ENCODE measurements around the gene TBC1D10B. TPM values are rescaled to one million over a fixed set of nuclear protein-coding genes. Genes with fewer than 3 reads are reported as not detected.
A peak's percentile ranks its signal among the peaks of the same experiment; 100 is the strongest.

The TBC1D10B gene
- total and polyA plus RNA-seq, 5 experiments from 2014 or later = 6.6 to 36.9 (median 10.5) TPM

- Mint-ChIP-seq H3K27ac (peak overlapping the region; percentile 99 to 100 (median 100)), H3K9me3 (no peaks in the 10 kb centered on the region), H3K36me3 (peaks cover 0 to 15% (median 6%) of the 10 kb centered on the region in 3 donors), H3K4me1 (peaks cover 29 to 71% (median 67%) of the 10 kb centered on the region in 4 donors), H3K27me3 (no peaks in the 10 kb centered on the region), H3K4me3 (peak overlapping the region; percentile 95 to 100 (median 98))
- peak; percentile 74 to 79 for ATAC-seq
- DNase-seq = peak; percentile 76 to 100 (median 99)
- POLR2A ChIA-PET = interaction anchor here (0.5 to 8.4 kb wide), 40 partner anchors 8 to 707 kb away, joined by 3 to 166 read pairs (median 5); partner anchors contain the start of genes ALDOA, CD2BP2, CORO1A and CTF1
Measured at GRCh38 chr16:30378236-30379157, 8.2 kb upstream of the TBC1D10B start.

DNA sequence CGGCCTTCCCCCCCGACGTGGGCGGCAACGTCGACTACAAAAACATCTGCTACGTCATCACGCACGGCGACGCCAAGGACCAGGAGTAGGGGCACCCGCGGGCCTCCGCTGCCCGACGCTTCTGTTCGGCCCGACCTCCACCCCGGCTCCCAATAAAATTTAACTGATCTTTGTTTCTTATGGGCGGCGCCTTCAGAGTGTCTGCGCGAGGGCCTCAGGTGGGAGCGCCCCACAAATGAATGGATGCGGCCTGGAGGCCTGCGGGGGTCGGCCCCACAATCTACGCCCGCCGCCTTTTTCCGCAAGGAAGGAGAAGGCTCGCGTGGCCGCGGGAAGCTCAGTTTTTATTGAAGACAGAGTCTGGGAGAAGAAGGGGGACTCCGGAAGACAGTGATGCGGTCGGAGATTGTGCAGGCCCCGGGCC is 7.5 kb upstream of the TBC1D10B start:
- no peaks in the 10 kb centered on the region for H3K9me3 Mint-ChIP-seq
- H3K27ac Mint-ChIP-seq = peak overlapping the region; percentile 99 to 100 (median 100)
- H3K36me3 Mint-ChIP-seq = peaks cover 0 to 15% (median 6%) of the 10 kb centered on the region in 3 donors
- POLR2A ChIA-PET = interaction anchor here (0.5 to 8.4 kb wide), 37 partner anchors 9 to 706 kb away, joined by 3 to 166 read pairs (median 5); partner anchors contain the start of genes ALDOA, CD2BP2, CORO1A and DCTPP1
- DNase-seq (peak; percentile 82 to 97 (median 92)), ATAC-seq (peak; percentile 43 to 52)
- no peaks in the 10 kb centered on the region for H3K27me3 Mint-ChIP-seq
- peak overlapping the region; percentile 95 to 100 (median 98) for H3K4me3 Mint-ChIP-seq
- peaks cover 30 to 65% (median 61%) of the 10 kb centered on the region in 4 donors for H3K4me1 Mint-ChIP-seq

GRCh38 chr16:30377050-30377811 is 6.9 kb upstream of the TBC1D10B start:
- Mint-ChIP-seq H3K27ac (peak overlapping the region; percentile 99 to 100 (median 100)), H3K36me3 (peaks cover 0 to 15% (median 6%) of the 10 kb centered on the region in 3 donors), H3K27me3 (no peaks in the 10 kb centered on the region), H3K4me1 (peaks cover 27 to 62% (median 57%) of the 10 kb centered on the region in 4 donors), H3K9me3 (no peaks in the 10 kb centered on the region), H3K4me3 (peak overlapping the region; percentile 95 to 100 (median 98))
- POLR2A ChIA-PET = interaction anchor here (0.6 to 8.4 kb wide), 31 partner anchors 8 to 404 kb away, joined by 3 to 166 read pairs (median 5); partner anchors contain the start of genes ALDOA, CD2BP2, CORO1A and DCTPP1
- ATAC-seq (peak; percentile 0 to 3), DNase-seq (no peak)

DNA sequence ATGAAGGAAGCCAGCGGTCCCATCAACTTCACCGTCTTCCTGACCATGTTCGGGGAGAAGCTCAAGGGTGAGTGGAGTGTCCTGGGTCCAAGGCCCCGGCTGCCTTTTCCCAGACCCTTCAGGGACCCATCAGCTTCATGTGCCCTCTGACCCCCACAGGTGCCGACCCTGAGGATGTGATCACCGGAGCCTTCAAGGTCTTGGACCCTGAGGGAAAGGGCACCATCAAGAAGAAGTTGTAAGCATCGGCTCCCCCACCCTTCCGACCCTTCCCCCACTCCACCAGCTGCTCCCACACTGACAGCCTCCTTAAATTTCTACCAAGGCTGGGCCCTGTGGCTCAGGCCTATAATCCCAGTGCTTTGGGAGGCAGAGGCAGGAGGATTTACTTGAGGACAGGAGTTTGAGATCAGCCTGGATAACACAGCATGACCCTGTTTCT is 6.2 kb upstream of the TBC1D10B start:
- Mint-ChIP-seq H3K9me3 (no peaks in the 10 kb centered on the region), H3K27me3 (no peaks in the 10 kb centered on the region), H3K4me1 (peaks cover 31 to 60% (median 58%) of the 10 kb centered on the region in 4 donors), H3K36me3 (peaks cover 0 to 15% (median 6%) of the 10 kb centered on the region in 3 donors), H3K4me3 (peak overlapping the region in 5 of 10 donors; percentile 2 to 100 (median 99)), H3K27ac (peak overlapping the region; percentile 99 to 100 (median 100))
- no peak for ATAC-seq
- POLR2A ChIA-PET = interaction anchor here (0.6 to 8.4 kb wide), 10 partner anchors 12 to 372 kb away, joined by 3 to 166 read pairs (median 4); partner anchors contain the start of genes ALDOA, CORO1A, PHKG2 and ZNF48
- DNase-seq = no peak

DNA sequence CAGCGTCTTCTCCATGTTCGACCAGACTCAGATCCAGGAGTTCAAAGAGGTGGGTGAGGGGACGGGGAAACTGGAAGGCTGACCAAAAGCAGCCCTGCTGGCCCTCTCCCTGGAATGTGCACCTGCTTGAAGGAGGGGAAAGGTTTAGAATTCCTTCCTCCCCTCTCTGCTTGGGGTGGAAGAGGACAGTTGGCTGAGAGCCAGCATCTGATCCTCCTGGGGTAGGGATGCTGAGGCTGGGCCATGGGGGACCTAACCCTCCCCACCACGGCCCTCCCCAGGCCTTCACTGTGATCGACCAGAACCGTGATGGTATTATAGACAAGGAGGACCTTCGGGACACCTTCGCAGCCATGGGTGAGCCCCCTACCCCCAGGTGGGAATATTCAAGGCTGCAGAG is 5.6 kb upstream of the TBC1D10B start:
- Mint-ChIP-seq H3K9me3 (no peaks in the 10 kb centered on the region), H3K27ac (peak overlapping the region; percentile 63 to 100 (median 100)), H3K4me1 (peaks cover 32 to 60% (median 57%) of the 10 kb centered on the region in 4 donors), H3K4me3 (peak overlapping the region in 3 of 10 donors; percentile 10 to 22 (median 20)), H3K27me3 (no peaks in the 10 kb centered on the region), H3K36me3 (peaks cover 0 to 15% (median 6%) of the 10 kb centered on the region in 3 donors)
- ATAC-seq = no peak
- POLR2A ChIA-PET = interaction anchor here (0.5 to 8.4 kb wide), 6 partner anchors 12 to 222 kb away, joined by 3 to 166 read pairs (median 18); partner anchors contain the start of genes CORO1A, ZNF48 and ZNF771
- DNase-seq = no peak

GRCh38 chr16:30374538-30374937 is 4.2 kb upstream of the TBC1D10B start, which contains the start of gene MYL11:
Gene MYL11 (plus strand): TSS chr16:30374802. CDS start chr16:30374858, 56 bp downstream.
- no peaks in the 10 kb centered on the region for H3K27me3 Mint-ChIP-seq
- H3K27ac Mint-ChIP-seq = peak within 1 kb of the TSS; percentile 63 to 100 (median 99)
- peaks cover 0 to 10% (median 3%) of the 10 kb centered on the region in 3 donors for H3K36me3 Mint-ChIP-seq
- DNase-seq (no peak), ATAC-seq (no peak)
- no peaks in the 10 kb centered on the region for H3K9me3 Mint-ChIP-seq
- POLR2A ChIA-PET = interaction anchor here (1.0 to 1.7 kb wide), 4 partner anchors 8 to 43 kb away, joined by 3 to 7 read pairs (median 4); partner anchors contain the start of genes SEPTIN1 and ZNF48
- peak within 1 kb of the TSS in 5 of 10 donors; percentile 8 to 49 (median 26) for H3K4me3 Mint-ChIP-seq
- peaks cover 23 to 49% (median 44%) of the 10 kb centered on the region in 4 donors for H3K4me1 Mint-ChIP-seq

- H3K4me1 Mint-ChIP-seq = peaks cover 24 to 55% (median 44%) of the 10 kb centered on the region in 4 donors
- H3K27me3 Mint-ChIP-seq = no peaks in the 10 kb centered on the region
- POLR2A ChIA-PET = interaction anchor here (0.7 to 5.4 kb wide), 3 partner anchors 10 to 57 kb away, joined by 3 to 58 read pairs (median 52); partner anchors contain the start of genes SEPTIN1 and ZNF771
- H3K27ac Mint-ChIP-seq = peak overlapping the region; percentile 77 to 97 (median 92)
- H3K4me3 Mint-ChIP-seq = peak overlapping the region in 5 of 10 donors; percentile 28 to 78 (median 44)
- ATAC-seq (no peak), DNase-seq (no peak)
- H3K9me3 Mint-ChIP-seq = no peaks in the 10 kb centered on the region
- H3K36me3 Mint-ChIP-seq = peaks cover 0 to 2% (median 0%) of the 10 kb centered on the region in 3 donors
Measured at GRCh38 chr16:30372725-30373124, 2.4 kb upstream of the TBC1D10B start.

- DNase-seq (no peak), ATAC-seq (no peak)
- peaks cover 25 to 55% (median 44%) of the 10 kb centered on the region in 4 donors for H3K4me1 Mint-ChIP-seq
- POLR2A ChIA-PET = interaction anchor here (0.9 to 5.9 kb wide), 12 partner anchors 11 to 276 kb away, joined by 3 to 58 read pairs (median 12); partner anchors contain the start of genes CD2BP2, CORO1A, SEPTIN1 and YPEL3
- H3K27me3 Mint-ChIP-seq = no peaks in the 10 kb centered on the region
- peak overlapping the region; percentile 77 to 97 (median 93) for H3K27ac Mint-ChIP-seq
- H3K4me3 Mint-ChIP-seq = peak overlapping the region; percentile 70 to 89 (median 80)
- H3K36me3 Mint-ChIP-seq = peaks cover 0 to 2% (median 0%) of the 10 kb centered on the region in 3 donors
- no peaks in the 10 kb centered on the region for H3K9me3 Mint-ChIP-seq
Measured at GRCh38 chr16:30372038-30372712, 1.9 kb upstream of the TBC1D10B start.

- no peak for DNase-seq
- Mint-ChIP-seq H3K9me3 (no peaks in the 10 kb centered on the region), H3K27ac (peak overlapping the region; percentile 15 to 97 (median 93)), H3K36me3 (peaks cover 0 to 10% (median 2%) of the 10 kb centered on the region in 3 donors), H3K27me3 (no peaks in the 10 kb centered on the region), H3K4me3 (peak overlapping the region; percentile 70 to 89 (median 84)), H3K4me1 (peaks cover 30 to 55% (median 47%) of the 10 kb centered on the region in 4 donors)
- no peak for ATAC-seq
- POLR2A ChIA-PET = interaction anchor here (0.9 to 5.9 kb wide), 26 partner anchors 9 to 703 kb away, joined by 3 to 58 read pairs (median 7); partner anchors contain the start of genes ALDOA, CD2BP2, CORO1A and DCTPP1
Measured at GRCh38 chr16:30371248-30371816, 1.0 kb upstream of the TBC1D10B start.

GRCh38 chr16:30369938-30370455 is 297 bp downstream of the TBC1D10B start:
- H3K4me1 Mint-ChIP-seq = peaks cover 34 to 59% (median 52%) of the 10 kb centered on the region in 4 donors
- ATAC-seq = peak; percentile 3 to 26
- H3K27ac Mint-ChIP-seq = peak overlapping the region in 6 of 10 donors; percentile 87 to 97 (median 95)
- H3K36me3 Mint-ChIP-seq = peaks cover 0 to 20% (median 2%) of the 10 kb centered on the region in 3 donors
- DNase-seq = no peak
- no peaks in the 10 kb centered on the region for H3K27me3 Mint-ChIP-seq
- peak overlapping the region; percentile 75 to 89 (median 84) for H3K4me3 Mint-ChIP-seq
- H3K9me3 Mint-ChIP-seq = no peaks in the 10 kb centered on the region
- POLR2A ChIA-PET = interaction anchor here (1.1 to 5.9 kb wide), 19 partner anchors 8 to 279 kb away, joined by 3 to 58 read pairs (median 8); partner anchors contain the start of genes CD2BP2, DCTPP1, SEPTIN1 and TBX6

All from naive thymus-derived CD8-positive, alpha-beta T cell (primary cell).